GM10248 (cell line): Measurements from ENCODE around the gene GJC1.

ENCODE experiments used
- CTCF ChIA-PET: fragments of 300-600 bp; sonication (Branson Sonifier 250); formaldehyde crosslinking; extraction: SDS; loops from one replicate; lab custom pipeline; 2021; ENCODE audit warnings: antibody characterized with exemption; lab: Yijun Ruan, JAX
- POLR2A ChIA-PET: fragments of 350-650 bp; sonication (Branson Sonifier 250); formaldehyde crosslinking; extraction: SDS; loops from one replicate; lab custom pipeline; 2020; ENCODE audit warnings: antibody characterized with exemption; lab: Yijun Ruan, JAX
- DNase-seq: peaks from one replicate; pipeline ENCODE4 v3.0.0; 2012; ENCODE audit errors: extremely low spot score
- TF ChIP-seq, protein P1 (sequence below): IDR thresholded peaks from 2 replicates; pipeline ENCODE4 v1.5.1; 2012; ENCODE audit warnings: mild to moderate bottlenecking, low read depth; ENCODE audit errors: extremely low read depth, missing control alignments, control extremely low read depth

GJC1 gene

DNA sequence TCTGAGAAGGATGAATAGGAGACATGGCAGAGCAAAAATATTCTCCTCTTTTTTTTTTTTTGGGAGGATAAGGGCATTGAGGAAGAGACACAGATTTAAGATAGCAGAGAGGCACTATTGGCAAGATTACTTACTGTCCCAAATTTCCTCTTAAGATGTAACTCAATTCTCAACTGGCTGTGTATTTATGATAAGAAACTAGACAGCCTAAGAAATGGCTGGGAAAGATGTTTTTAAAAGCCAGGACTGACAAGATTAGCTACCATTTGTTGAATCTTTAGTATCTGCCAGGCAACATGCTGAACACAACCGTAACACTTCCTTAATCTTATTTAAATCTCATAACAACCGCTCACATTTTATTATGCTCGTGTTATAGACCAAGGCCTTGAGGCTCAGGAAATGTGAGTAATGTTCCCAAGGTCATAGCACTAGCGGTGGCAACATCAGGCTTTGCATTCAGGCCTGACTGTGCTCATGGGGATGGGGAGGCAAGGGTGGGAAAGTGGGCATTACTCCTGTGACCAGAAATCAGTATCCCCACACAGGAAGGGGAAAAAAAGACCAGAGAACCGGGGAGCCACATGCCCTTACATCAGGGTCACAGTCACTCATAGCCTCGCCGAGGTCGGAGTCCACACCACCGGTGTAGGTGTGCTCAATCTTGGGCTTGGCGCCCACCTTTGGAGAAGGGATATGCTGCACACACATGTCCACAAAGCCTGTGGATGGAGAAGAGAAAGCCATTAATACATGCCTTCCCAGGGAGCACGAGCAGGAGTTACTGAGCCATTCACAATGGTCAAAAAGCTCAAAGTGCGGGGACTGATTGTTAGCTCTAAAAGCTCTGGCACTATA, 33.2 kb upstream of the GJC1 start:
- TF ChIP-seq, protein P1, sequence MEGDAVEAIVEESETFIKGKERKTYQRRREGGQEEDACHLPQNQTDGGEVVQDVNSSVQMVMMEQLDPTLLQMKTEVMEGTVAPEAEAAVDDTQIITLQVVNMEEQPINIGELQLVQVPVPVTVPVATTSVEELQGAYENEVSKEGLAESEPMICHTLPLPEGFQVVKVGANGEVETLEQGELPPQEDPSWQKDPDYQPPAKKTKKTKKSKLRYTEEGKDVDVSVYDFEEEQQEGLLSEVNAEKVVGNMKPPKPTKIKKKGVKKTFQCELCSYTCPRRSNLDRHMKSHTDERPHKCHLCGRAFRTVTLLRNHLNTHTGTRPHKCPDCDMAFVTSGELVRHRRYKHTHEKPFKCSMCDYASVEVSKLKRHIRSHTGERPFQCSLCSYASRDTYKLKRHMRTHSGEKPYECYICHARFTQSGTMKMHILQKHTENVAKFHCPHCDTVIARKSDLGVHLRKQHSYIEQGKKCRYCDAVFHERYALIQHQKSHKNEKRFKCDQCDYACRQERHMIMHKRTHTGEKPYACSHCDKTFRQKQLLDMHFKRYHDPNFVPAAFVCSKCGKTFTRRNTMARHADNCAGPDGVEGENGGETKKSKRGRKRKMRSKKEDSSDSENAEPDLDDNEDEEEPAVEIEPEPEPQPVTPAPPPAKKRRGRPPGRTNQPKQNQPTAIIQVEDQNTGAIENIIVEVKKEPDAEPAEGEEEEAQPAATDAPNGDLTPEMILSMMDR: no peak
- CTCF ChIA-PET: interaction anchor here (1.1 to 18.0 kb wide), 13 partner anchors 13 to 272 kb away, joined by 3 to 454 read pairs (median 7); partner anchors contain the start of gene ACBD4
- no peak for DNase-seq
- POLR2A ChIA-PET: no interaction called here

- DNase-seq: no peak
- CTCF ChIA-PET: interaction anchor here (1.1 to 18.0 kb wide), 6 partner anchors 13 to 273 kb away, joined by 4 to 454 read pairs (median 8); partner anchors contain the start of gene ACBD4
- TF ChIP-seq, protein P1: no peak
- POLR2A ChIA-PET: no interaction called here
Measured at GRCh38 chr17:44862278-44862914, 32.3 kb upstream of the GJC1 start.

GRCh38 chr17:44859701-44860100, 29.6 kb upstream of the GJC1 start:
- ChIA-PET POLR2A (no interaction called here), CTCF (interaction anchor here (1.7 to 18.0 kb wide), 2 partner anchors 9 to 82 kb away, joined by 4 to 454 read pairs; no protein-coding TSS in a partner anchor)
- TF ChIP-seq, protein P1: no peak
- no peak for DNase-seq

GRCh38 chr17:44854192-44854591, 24.1 kb upstream of the GJC1 start:
- TF ChIP-seq, protein P1: no peak
- POLR2A ChIA-PET: no interaction called here

DNA sequence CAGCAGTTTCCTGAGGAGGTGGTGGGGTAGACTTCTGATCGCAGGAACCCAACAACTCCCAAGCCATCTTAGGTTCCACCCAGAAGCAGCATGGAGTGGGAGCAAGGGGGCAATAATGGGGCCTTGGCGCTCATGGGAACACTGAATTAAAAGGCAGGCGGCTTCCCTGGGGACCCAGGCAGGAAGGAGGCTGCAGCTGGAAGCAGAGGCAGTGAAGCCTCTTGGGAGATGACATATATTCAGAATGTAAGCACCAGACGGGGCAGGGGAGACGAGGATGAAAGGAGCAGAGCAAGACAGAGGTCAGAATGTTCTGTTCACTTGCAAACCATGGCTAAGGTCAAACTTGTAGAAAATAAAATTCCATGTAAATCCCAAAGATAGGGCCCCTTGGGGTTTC, 20.5 kb upstream of the GJC1 start:
- no peak for DNase-seq
- ChIA-PET CTCF (interaction anchor here (1.1 to 1.7 kb wide), 4 partner anchors 9 to 44 kb away, joined by 3 to 4 read pairs (median 3); no protein-coding TSS in a partner anchor), POLR2A (no interaction called here)
- TF ChIP-seq, protein P1: no peak

More at GRCh38 chr17:44854192-44854591, 24.1 kb upstream of the GJC1 start:
- no peak for DNase-seq
- CTCF ChIA-PET: interaction anchor here (18.0 kb wide), 1 partner anchor 76 kb away, joined by 454 read pairs; no protein-coding TSS in a partner anchor

- CTCF ChIA-PET: interaction anchor here (1.1 to 2.1 kb wide), 4 partner anchors 9 to 43 kb away, joined by 3 to 5 read pairs (median 4); no protein-coding TSS in a partner anchor
- TF ChIP-seq, protein P1: no peak
- no peak for DNase-seq
- POLR2A ChIA-PET: no interaction called here
Measured at GRCh38 chr17:44850025-44850424, 19.9 kb upstream of the GJC1 start.
